ENCODE results near the gene EIF4B.

The EIF4B gene

DNA sequence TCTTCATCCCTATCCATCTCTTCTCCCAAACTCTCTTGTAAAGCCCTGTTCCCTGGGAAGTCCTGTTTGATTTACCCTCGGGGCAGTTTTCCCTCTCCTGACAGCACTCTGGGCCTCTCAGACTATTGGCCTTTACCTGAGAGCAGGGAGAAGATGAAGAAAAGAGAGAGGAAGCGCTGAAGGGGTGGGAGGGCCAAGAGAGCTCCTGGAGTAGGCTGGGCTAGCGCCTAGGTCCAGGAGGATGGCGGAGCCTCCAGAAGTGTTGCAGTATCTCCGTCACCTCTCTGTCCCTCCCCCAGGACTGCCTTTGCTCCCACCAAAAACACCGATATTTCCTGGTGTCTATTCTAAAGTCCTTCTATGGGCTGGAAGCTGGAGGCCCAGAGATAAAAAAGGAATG, 85.5 kb downstream of the EIF4B start:
- no peak overlapping the region for H3K4me3 ChIP-seq (ENCODE audit: control insufficient read depth, low read depth, low read length)
- TF ChIP-seq, protein P1, sequence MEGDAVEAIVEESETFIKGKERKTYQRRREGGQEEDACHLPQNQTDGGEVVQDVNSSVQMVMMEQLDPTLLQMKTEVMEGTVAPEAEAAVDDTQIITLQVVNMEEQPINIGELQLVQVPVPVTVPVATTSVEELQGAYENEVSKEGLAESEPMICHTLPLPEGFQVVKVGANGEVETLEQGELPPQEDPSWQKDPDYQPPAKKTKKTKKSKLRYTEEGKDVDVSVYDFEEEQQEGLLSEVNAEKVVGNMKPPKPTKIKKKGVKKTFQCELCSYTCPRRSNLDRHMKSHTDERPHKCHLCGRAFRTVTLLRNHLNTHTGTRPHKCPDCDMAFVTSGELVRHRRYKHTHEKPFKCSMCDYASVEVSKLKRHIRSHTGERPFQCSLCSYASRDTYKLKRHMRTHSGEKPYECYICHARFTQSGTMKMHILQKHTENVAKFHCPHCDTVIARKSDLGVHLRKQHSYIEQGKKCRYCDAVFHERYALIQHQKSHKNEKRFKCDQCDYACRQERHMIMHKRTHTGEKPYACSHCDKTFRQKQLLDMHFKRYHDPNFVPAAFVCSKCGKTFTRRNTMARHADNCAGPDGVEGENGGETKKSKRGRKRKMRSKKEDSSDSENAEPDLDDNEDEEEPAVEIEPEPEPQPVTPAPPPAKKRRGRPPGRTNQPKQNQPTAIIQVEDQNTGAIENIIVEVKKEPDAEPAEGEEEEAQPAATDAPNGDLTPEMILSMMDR (conservative IDR thresholded peaks at IDR 0.05; ENCODE audit: control insufficient read depth, insufficient read depth, low read depth, low read length) = no peak
- DNase-seq (ENCODE audit: low read depth) = no peak
